Measurements from ENCODE around the gene FRMPD1.

GRCh38 chr9:37660691-37661090, 9.9 kb downstream of the FRMPD1 start:
- TF ChIP-seq POLR2A (IDR thresholded peaks at IDR 0.05), result no peak
- no peak for TF ChIP-seq CTCF (IDR thresholded peaks at IDR 0.05 in 4 of 5, conservative IDR thresholded peaks at IDR 0.05 in 1 of 5)

All from gastrocnemius medialis (tissue), 4 donors.